Caki2 (cell line): ENCODE data around the gene ARAF. TPM values are rescaled to one million over a fixed set of nuclear protein-coding genes. Genes with fewer than 3 reads are reported as not detected.
"Not testable (repeated sequence)": the region's sequence is repeated elsewhere in the genome, so short reads cannot be mapped to it uniquely, and the experiment has no call there.

Source experiments
- DNase-seq: peaks from one replicate; pipeline ENCODE4 v3.0.0-alpha.2; 2015; ENCODE audit warnings: low read depth
- in situ Hi-C: cut with HindIII; loops from 2 replicates; pipeline ENCODE4 v1.10.0; 2016; ENCODE audit warnings: low sequenced_read_pairs, low pct_unique_long_range_greater_than_20kb, mixed read lengths
- total RNA-seq: library from RNA; depleted of rRNA; stranded (reverse); fragments of >200 nt; shearing (Covaris generic); gene quantifications from 2 replicates; pipeline ENCODE4 v1.2.3, GENCODE V29; 2014; ENCODE audit warnings: low replicate concordance

The ARAF gene
- total RNA-seq, 1 experiment from 2014 or later = 16.4 TPM

- DNase-seq = no peak
- in situ Hi-C loops = no loop called here
Observed at GRCh38 chrX:47579537-47579936, 18.5 kb downstream of the ARAF start.

GRCh38 chrX:47581731-47582647 is 21.0 kb downstream of the ARAF start, which contains the start of gene TIMP1:
Gene TIMP1, plus strand, starts transcription at chrX:47582436. Its CDS starts 980 bp downstream, at chrX:47583416.
- DNase-seq = peak; percentile 88
- in situ Hi-C loops = no loop called here

DNA sequence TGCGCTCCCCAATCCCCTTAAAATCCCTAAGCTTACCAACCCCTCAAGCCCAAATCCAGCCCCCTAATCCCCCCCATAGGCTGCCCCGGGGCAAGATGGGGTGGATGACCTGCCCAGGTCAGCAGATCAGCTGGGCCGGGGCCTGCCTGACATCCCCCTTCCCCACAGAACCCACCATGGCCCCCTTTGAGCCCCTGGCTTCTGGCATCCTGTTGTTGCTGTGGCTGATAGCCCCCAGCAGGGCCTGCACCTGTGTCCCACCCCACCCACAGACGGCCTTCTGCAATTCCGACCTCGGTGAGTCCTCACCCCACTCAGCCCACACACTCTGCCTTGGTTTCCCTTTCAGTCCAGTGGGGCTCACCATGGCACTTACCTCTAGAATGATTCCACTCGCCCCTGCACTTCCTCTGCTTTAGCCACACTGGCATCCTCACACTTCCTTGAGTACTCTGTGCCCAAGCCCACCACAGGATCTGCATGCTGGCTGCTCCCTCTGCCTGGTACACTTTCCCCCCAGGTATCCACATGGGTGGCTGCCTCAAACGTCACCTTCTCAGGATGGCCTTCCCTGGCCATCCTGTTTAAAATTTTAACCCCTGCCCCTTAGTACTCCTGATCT is 22.3 kb downstream of the ARAF start:
- no peak for DNase-seq
- in situ Hi-C loops = no loop called here

- in situ Hi-C loops = no loop called here
- no peak for DNase-seq
Observed at GRCh38 chrX:47584714-47585113, 23.7 kb downstream of the ARAF start.

DNA sequence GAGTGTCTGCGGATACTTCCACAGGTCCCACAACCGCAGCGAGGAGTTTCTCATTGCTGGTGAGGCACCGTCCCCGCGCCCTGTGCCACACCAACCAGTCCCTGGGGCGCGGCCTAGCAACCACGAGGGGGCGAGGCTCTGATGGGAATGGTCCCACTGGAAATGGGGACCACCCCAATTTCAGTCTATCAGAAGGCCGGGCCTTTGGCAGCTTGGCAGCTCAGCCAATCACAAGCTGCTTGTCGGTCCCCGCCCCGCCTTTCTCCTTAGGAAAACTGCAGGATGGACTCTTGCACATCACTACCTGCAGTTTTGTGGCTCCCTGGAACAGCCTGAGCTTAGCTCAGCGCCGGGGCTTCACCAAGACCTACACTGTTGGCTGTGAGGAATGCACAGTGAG is 24.3 kb downstream of the ARAF start:
- in situ Hi-C loops = no loop called here
- no peak for DNase-seq

- no peak for DNase-seq
- in situ Hi-C loops = no loop called here
Observed at GRCh38 chrX:47586043-47586787, 25.2 kb downstream of the ARAF start.

DNA sequence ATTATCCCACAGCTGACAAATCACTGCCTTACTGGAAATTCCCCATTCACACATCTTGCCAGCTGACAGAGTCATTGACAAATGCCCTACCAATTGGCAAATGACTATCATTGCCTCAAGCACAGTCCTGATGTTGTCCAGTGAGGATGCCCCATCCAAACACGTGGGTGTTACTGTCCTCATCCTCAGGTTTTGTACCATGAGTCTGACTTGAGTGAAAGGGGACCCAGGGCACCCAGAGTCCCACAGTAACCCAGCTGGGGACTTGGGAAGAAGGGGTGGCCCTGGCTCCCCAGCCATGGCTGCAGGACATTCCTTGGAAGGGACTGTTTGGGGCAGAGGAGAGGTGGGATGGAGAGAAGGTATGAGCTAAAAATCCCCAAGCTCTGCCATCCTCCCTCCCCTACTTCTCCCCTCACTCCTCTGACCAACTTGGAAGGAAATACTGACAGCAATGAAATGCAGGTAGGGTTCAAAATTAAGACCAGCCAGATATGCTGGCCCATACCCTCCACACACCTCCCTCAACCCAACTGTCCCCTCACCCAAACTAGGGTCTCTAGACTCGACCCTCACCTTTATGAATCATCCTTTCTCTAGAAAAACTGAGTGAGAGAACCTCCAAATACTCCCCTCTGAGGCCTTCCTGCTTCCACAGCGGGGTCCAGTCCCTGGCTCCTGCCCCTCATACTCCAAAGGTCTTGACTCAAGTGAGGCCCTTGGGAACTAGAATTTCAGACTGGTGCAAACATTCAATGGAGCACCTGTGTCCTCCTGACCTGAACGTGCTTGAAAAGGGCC is 26.3 kb downstream of the ARAF start:
- in situ Hi-C loops = no loop called here
- DNase-seq = peak; percentile 6

GRCh38 chrX:47587906-47588735 is 27.1 kb downstream of the ARAF start:
- DNase-seq = no peak
- in situ Hi-C loops = no loop called here

GRCh38 chrX:47590984-47591383 is 30.0 kb downstream of the ARAF start:
- no peak for DNase-seq
- in situ Hi-C loops = no loop called here

GRCh38 chrX:47593522-47593921 is 32.5 kb downstream of the ARAF start:
- no peak for DNase-seq
- in situ Hi-C loops = no loop called here

GRCh38 chrX:47595716-47596251 is 34.8 kb downstream of the ARAF start:
- in situ Hi-C loops = no loop called here
- no peak for DNase-seq

DNA sequence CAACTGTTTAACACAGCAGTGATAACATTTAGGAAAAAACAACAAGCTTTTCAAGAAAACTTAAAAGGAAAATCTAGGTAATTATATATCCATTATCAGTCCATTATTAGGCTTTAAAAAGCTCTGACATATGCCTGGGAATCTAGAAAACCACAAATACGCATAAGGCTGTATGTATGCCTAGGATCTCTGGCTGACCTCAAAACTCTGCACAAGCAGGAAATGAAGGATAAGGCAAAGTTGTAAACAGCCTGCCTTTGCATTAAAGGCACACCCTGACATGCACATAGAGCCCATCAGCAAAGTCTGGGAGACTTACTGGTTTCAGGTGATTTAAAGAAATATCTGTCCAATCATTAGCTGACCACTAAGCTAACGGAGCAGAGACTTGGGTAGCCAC is 35.3 kb downstream of the ARAF start:
- in situ Hi-C loops = no loop called here
- no peak for DNase-seq

- in situ Hi-C loops = no loop called here
- no peak for DNase-seq
Observed at GRCh38 chrX:47597222-47597621, 36.2 kb downstream of the ARAF start.

DNA sequence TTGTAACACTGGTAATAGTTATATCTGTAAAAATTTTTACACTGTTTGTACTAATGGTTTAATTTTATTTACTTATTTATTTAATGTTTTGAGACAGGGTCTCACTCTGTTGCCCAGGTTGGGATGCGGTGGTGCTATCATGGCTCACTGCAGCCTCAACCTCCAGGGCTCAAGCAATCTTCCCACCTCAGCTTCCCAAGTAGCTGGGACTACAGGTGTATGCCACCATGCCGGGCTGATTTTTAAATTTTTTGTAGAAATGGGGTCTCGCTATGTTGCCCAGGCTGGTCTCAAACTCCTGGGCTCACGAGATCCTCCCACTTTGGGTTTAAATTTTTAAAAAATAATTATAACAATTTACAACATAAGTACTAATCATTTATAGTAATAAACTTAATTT is 42.1 kb downstream of the ARAF start:
- in situ Hi-C loops, DNase-seq: not testable (repeated sequence)

GRCh38 chrX:47605024-47605423 is 44.0 kb downstream of the ARAF start:
- in situ Hi-C loops = no loop called here
- DNase-seq = no peak

GRCh38 chrX:47607091-47607490 is 46.1 kb downstream of the ARAF start:
- in situ Hi-C loops = no loop called here
- no peak for DNase-seq

- no peak for DNase-seq
- in situ Hi-C loops = no loop called here
Observed at GRCh38 chrX:47608130-47608810, 47.3 kb downstream of the ARAF start.
